MCF 10A (cell line): ENCODE data around the gene PRMT2. TPM values are rescaled to one million over a fixed set of nuclear protein-coding genes. Genes with fewer than 3 reads are reported as not detected.

ENCODE experiments used
- BruUV-seq: library from RNA; stranded (reverse); fragments of 400-500 nt; replicated peaks from 2 replicates; lab custom pipeline; 2021; lab: Mats Ljungman, UMichigan
- CTCF ChIA-PET: fragments of 300-600 bp; sonication (Branson Sonifier 250); formaldehyde crosslinking; extraction: SDS; loops from one replicate; lab custom pipeline; 2021; ENCODE audit warnings: antibody characterized with exemption, inconsistent platforms; lab: Yijun Ruan, JAX
- POLR2A ChIA-PET: fragments of 300-600, 350-650 bp; sonication (Branson Sonifier 250); formaldehyde crosslinking; extraction: SDS; loops from one replicate; lab custom pipeline; 2020; ENCODE audit warnings: antibody characterized with exemption, inconsistent platforms; lab: Yijun Ruan, JAX
- DNase-seq: peaks from one replicate; pipeline ENCODE4 v3.0.0-alpha.2; 2018; ENCODE audit not compliant: unreplicated experiment
- H3K27ac Mint-ChIP-seq: one replicate; pipeline ENCODE4 v1.8.0; 2022; ENCODE audit warnings: mild to moderate bottlenecking, low read depth, mixed read lengths; ENCODE audit not compliant: unreplicated experiment
- H3K27me3 Mint-ChIP-seq: one replicate; pipeline ENCODE4 v1.8.0; 2022; ENCODE audit warnings: mixed read lengths; ENCODE audit not compliant: insufficient read depth, unreplicated experiment
- H3K36me3 Mint-ChIP-seq: one replicate; pipeline ENCODE4 v1.8.0; 2022; ENCODE audit warnings: mild to moderate bottlenecking, moderate library complexity, mixed read lengths; ENCODE audit not compliant: insufficient read depth, unreplicated experiment
- H3K4me1 Mint-ChIP-seq: one replicate; pipeline ENCODE4 v1.8.0; 2022; ENCODE audit warnings: mixed read lengths; ENCODE audit not compliant: insufficient read depth, unreplicated experiment
- H3K4me3 Mint-ChIP-seq: one replicate; pipeline ENCODE4 v1.8.0; 2022; ENCODE audit warnings: mild to moderate bottlenecking, moderate library complexity, mixed read lengths; ENCODE audit not compliant: unreplicated experiment
- H3K9me3 Mint-ChIP-seq: one replicate; pipeline ENCODE4 v1.8.0; 2022; ENCODE audit warnings: mixed read lengths; ENCODE audit not compliant: unreplicated experiment
- intact Hi-C: fragments of 100-400 bp; cut with micrococcal nuclease; formaldehyde crosslinking; loops from 2 replicates; pipeline ENCODE4 v1.14.1; 2022
- total RNA-seq: library from RNA; stranded (reverse); gene quantifications from 2 replicates; pipeline ENCODE4 v1.2.3, GENCODE V29; 2022
- TF ChIP-seq, protein P1 (sequence below): fragments of 200-600 bp; IDR thresholded peaks from one replicate; pipeline ENCODE4 v1.8.0; 2022; ENCODE audit warnings: antibody characterized with exemption, mild to moderate bottlenecking; ENCODE audit not compliant: unreplicated experiment

The PRMT2 gene
- total RNA-seq, 1 experiment from 2014 or later: 60.2 TPM

DNA sequence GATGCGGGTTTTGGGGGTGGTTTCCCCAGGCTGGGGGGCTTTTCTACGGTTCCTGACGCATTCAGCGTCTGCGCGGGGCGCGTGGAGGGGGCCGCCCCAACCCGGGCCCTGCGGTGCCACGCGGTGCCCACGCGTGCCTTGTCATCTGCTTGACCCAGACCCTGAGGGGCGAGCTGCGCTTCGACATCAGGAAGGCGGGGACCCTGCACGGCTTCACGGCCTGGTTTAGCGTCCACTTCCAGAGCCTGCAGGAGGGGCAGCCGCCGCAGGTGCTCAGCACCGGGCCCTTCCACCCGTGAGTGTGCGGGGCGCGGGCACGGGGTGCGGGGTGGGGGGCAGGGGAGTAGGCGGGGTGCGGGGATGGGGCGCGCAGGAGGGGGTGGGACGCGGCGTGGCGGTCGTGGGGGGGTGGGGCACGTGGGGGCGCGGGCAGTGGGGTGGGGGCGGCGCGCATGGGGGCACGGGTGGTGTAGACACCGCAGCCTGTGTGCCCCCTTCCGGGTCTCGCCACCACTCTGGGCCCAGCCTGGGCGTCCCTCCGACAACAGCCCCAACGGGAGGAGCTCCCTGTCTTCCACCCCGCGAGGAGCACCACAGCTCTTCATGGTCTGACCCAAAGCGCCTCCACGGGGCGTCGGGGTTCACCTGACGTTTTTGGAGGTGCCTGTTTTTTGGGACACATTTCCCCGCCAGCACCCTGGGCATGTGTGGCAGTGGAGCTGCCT is 26.3 kb downstream of the PRMT2 start:
- Mint-ChIP-seq H3K9me3 (no peaks in the 10 kb centered on the region), H3K4me3 (no peak overlapping the region), H3K36me3 (peaks cover 24% of the 10 kb centered on the region), H3K27ac (no peak overlapping the region), H3K27me3 (no peaks in the 10 kb centered on the region), H3K4me1 (peaks cover 11% of the 10 kb centered on the region)
- TF ChIP-seq, protein P1, sequence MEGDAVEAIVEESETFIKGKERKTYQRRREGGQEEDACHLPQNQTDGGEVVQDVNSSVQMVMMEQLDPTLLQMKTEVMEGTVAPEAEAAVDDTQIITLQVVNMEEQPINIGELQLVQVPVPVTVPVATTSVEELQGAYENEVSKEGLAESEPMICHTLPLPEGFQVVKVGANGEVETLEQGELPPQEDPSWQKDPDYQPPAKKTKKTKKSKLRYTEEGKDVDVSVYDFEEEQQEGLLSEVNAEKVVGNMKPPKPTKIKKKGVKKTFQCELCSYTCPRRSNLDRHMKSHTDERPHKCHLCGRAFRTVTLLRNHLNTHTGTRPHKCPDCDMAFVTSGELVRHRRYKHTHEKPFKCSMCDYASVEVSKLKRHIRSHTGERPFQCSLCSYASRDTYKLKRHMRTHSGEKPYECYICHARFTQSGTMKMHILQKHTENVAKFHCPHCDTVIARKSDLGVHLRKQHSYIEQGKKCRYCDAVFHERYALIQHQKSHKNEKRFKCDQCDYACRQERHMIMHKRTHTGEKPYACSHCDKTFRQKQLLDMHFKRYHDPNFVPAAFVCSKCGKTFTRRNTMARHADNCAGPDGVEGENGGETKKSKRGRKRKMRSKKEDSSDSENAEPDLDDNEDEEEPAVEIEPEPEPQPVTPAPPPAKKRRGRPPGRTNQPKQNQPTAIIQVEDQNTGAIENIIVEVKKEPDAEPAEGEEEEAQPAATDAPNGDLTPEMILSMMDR: no peak
- ChIA-PET POLR2A (interaction anchor here (2.9 kb wide), 1 partner anchor 27 kb away, joined by 10 read pairs; the partner anchor contains the start of gene PRMT2), CTCF (interaction anchor here (0.6 kb wide), 2 partner anchors 22 to 525 kb away, joined by 3 read pairs; no protein-coding TSS in a partner anchor)
- intact Hi-C loops: no loop called here
- DNase-seq: no peak
- BruUV-seq: no TSS peak

DNA sequence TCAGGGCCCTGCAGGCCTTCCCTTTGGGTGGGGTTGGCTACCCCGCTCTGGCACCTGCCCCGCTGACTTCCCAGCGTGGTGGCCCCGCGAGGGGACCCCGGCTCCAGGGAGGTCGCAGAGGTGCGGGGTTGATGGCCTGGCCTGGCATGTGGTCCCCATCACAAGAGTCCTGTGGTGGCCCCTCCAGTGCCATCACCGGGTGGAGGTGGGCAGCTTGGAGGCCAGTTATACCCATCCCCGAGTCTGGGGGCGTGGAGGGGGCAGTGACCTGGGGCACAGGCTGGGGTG is 26.8 kb downstream of the PRMT2 start:
- H3K36me3 Mint-ChIP-seq: peaks cover 23% of the 10 kb centered on the region
- no peaks in the 10 kb centered on the region for H3K9me3 Mint-ChIP-seq
- no peak overlapping the region for H3K4me3 Mint-ChIP-seq
- intact Hi-C loops: no loop called here
- no peak for DNase-seq
- ChIA-PET CTCF (interaction anchor here (0.6 kb wide), 1 partner anchor 22 kb away, joined by 3 read pairs; no protein-coding TSS in a partner anchor), POLR2A (interaction anchor here (0.9 to 2.9 kb wide), 2 partner anchors 9 to 27 kb away, joined by 5 to 10 read pairs; partner anchors contain the start of gene PRMT2)
- no peak overlapping the region for H3K27ac Mint-ChIP-seq
- no peaks in the 10 kb centered on the region for H3K27me3 Mint-ChIP-seq
- H3K4me1 Mint-ChIP-seq: peaks cover 11% of the 10 kb centered on the region
- BruUV-seq: no TSS peak
- TF ChIP-seq, protein P1: no peak

DNA sequence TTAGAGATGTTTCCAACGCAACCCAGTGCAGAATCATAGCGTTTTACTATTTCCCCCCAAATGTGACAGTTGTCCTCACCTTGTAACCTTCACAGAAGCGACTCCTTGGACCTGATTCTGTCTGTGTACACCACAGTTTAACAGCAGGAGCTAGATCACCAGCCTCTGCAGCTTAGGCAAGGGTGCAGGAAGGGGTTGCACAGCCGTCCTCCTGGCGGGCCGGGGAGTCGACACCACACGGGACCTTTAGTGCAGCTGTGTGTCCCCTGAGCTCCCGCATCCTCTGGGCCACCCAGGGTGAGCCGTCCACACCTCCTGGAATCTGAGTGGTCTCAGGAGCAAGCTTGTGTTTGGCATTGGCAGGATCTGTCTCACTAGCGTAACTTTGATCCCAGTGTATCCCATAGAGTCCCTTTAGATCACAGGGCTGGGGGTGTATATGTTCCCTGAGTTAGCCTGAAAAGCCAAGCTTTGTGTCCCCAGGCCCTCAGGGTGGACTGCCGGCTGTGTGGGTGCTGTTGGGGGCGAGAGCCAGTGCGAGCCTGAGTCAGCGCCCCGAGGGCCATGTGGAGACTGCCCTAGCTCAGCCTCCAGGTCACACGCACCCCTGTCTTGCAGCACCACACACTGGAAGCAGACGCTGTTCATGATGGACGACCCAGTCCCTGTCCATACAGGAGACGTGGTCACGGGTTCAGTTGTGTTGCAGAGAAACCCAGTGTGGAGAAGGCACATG is 27.5 kb downstream of the PRMT2 start:
- H3K4me3 Mint-ChIP-seq: no peak overlapping the region
- no peaks in the 10 kb centered on the region for H3K9me3 Mint-ChIP-seq
- BruUV-seq: no TSS peak
- ChIA-PET CTCF (interaction anchor here (0.7 kb wide), 1 partner anchor 16 kb away, joined by 3 read pairs; no protein-coding TSS in a partner anchor), POLR2A (interaction anchor here (0.6 to 2.9 kb wide), 4 partner anchors 9 to 28 kb away, joined by 3 to 10 read pairs (median 4); partner anchors contain the start of gene PRMT2)
- intact Hi-C loops: no loop called here
- peak; percentile 20 for DNase-seq
- peaks cover 12% of the 10 kb centered on the region for H3K4me1 Mint-ChIP-seq
- TF ChIP-seq, protein P1: no peak
- H3K36me3 Mint-ChIP-seq: peaks cover 23% of the 10 kb centered on the region
- no peak overlapping the region for H3K27ac Mint-ChIP-seq
- H3K27me3 Mint-ChIP-seq: no peaks in the 10 kb centered on the region

DNA sequence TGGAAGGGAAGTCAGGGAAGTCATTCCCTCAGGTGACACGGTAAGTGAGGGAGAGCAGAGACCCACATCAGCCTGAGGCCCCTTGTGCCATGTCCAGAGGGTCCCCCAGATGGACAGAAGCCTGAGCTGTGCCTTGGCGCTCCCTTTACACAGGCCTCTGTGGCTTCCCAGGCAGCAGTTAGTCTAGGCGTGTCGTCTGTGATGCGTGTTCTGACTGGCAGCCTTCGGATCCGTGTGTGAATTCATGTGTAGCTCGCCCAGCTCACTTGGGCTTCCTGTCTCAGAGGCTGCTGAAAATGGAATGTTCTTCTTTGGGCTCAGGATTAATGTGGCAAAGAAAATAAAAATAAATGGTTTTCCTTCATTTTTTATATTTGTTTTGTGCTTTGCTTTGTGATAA is 28.3 kb downstream of the PRMT2 start:
- Mint-ChIP-seq H3K27me3 (no peaks in the 10 kb centered on the region), H3K9me3 (no peaks in the 10 kb centered on the region), H3K4me3 (no peak overlapping the region), H3K4me1 (peaks cover 16% of the 10 kb centered on the region), H3K36me3 (peaks cover 23% of the 10 kb centered on the region), H3K27ac (no peak overlapping the region)
- CTCF ChIA-PET: no interaction called here
- DNase-seq: peak; percentile 35
- POLR2A ChIA-PET: interaction anchor here (2.9 kb wide), 1 partner anchor 28 kb away, joined by 10 read pairs; the partner anchor contains the start of gene PRMT2
- TF ChIP-seq, protein P1: no peak
- BruUV-seq: no TSS peak
- intact Hi-C loops: no loop called here
